GM12875 (cell line): ENCODE results near the gene SH3PXD2A.
"Not testable (repeated sequence)": the region's sequence is repeated elsewhere in the genome, so short reads cannot be mapped to it uniquely, and the experiment has no call there.

Experiments used
- H3K4me3 ChIP-seq: one replicate; pipeline ENCODE4 v1.5.1; 2011; ENCODE audit warnings: low read depth, low read length, control low read depth
- TF ChIP-seq, protein P1 (sequence below): IDR thresholded peaks from 2 replicates; pipeline ENCODE4 v1.5.1; 2011; ENCODE audit warnings: low read depth, mild to moderate bottlenecking, control low read depth, inconsistent platforms, low read length, moderate library complexity, borderline replicate concordance; ENCODE audit not compliant: insufficient read depth

SH3PXD2A gene

DNA sequence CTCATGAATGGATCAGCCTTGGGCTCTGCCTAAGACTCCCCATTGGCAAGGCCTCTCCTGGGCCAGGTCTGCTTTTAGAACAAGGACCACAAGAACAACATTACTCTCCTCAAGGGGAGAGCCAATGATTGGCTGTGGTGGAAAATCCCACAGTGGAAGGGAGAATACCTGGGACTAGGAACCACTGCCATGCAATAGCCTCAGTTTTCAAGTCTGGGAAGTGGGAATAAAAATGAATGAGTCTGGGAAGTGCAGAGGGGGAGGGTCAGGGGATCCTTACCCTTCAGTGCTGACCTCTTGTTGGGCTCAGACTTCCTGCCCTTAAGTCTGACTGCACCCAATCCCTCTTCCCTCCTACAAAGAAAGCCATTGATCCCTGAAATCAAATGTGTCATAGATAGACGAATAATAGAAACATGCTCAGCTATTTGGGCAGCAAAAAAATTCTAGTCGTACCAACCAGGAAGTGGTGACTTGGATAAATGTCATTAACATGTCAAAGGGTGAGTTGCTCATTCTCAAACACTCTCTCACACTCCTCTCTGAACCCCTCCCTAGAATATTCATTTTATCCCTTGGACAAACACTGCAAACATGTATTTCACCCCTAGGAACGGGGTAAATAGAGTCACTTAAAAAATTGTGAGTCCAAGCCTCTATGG, 123.6 kb downstream of the SH3PXD2A start:
- H3K4me3 ChIP-seq: no peak overlapping the region
- TF ChIP-seq, protein P1, sequence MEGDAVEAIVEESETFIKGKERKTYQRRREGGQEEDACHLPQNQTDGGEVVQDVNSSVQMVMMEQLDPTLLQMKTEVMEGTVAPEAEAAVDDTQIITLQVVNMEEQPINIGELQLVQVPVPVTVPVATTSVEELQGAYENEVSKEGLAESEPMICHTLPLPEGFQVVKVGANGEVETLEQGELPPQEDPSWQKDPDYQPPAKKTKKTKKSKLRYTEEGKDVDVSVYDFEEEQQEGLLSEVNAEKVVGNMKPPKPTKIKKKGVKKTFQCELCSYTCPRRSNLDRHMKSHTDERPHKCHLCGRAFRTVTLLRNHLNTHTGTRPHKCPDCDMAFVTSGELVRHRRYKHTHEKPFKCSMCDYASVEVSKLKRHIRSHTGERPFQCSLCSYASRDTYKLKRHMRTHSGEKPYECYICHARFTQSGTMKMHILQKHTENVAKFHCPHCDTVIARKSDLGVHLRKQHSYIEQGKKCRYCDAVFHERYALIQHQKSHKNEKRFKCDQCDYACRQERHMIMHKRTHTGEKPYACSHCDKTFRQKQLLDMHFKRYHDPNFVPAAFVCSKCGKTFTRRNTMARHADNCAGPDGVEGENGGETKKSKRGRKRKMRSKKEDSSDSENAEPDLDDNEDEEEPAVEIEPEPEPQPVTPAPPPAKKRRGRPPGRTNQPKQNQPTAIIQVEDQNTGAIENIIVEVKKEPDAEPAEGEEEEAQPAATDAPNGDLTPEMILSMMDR: no peak

- not testable (repeated sequence) for H3K4me3 ChIP-seq
Measured at GRCh38 chr10:103731026-103731425, 124.3 kb downstream of the SH3PXD2A start.

DNA sequence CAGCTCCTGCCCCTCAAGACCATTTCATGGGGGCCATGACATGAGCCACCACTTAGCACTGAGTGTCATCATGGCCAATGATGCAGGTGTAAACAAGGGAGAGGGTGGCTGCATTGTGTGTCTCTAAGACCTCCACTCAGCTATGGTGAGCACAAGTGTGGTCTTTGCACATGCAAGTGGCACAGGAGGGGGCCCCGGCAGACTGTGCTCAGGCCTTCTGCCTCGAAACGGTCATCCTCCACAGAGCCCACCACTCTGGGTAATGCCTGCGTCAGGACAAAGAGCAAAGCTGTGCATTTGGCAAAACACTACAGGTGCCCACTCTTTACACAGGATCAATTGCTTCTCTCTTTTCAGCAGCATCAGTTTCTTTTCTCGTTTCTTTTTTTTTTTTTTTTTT, 125.5 kb downstream of the SH3PXD2A start:
- TF ChIP-seq, protein P1: no peak
- H3K4me3 ChIP-seq: no peak overlapping the region

GRCh38 chr10:103727991-103728689, 127.2 kb downstream of the SH3PXD2A start:
- TF ChIP-seq, protein P1: no peak
- H3K4me3 ChIP-seq: no peak overlapping the region

- TF ChIP-seq, protein P1: no peak
- no peak overlapping the region for H3K4me3 ChIP-seq
Measured at GRCh38 chr10:103727546-103727963, 127.8 kb downstream of the SH3PXD2A start.

- H3K4me3 ChIP-seq: no peak overlapping the region
- TF ChIP-seq, protein P1: no peak
Measured at GRCh38 chr10:103726637-103727036, 128.7 kb downstream of the SH3PXD2A start.

- TF ChIP-seq, protein P1: no peak
- no peak overlapping the region for H3K4me3 ChIP-seq
Measured at GRCh38 chr10:103725242-103725641, 130.1 kb downstream of the SH3PXD2A start.
